Activated CD8-positive, alpha-beta memory T cell treated with anti-CD3 and anti-CD28 coated beads, Interleukin-2, amount 50 U/mL, for 48 hours (primary cell): ENCODE measurements around the gene VGF.
"Not testable (repeated sequence)": the region's sequence is repeated elsewhere in the genome, so short reads cannot be mapped to it uniquely, and the experiment has no call there.

Experiments
- DNase-seq: peaks from one replicate; pipeline ENCODE4 v3.0.0-alpha.2; 2020

Gene VGF

DNA sequence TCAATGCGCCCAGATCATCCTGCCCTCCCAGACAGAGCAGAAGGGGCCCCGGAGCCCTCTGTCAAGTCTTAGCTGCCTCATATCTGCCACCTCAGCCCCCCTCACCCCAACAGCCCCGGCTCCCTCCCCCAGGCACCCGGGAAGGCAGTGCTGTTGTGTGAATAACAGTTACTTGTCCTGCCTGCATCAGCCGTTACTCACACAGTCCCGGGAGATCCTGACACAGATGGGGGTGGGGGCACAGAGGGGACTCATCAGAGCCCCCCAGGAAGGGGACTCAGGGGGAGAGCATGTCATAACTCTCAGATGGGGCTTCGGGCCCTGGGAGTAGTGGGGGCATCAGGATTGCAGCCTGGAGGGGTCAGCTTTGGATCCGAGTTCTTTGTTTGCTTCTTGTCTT is 50.9 kb downstream of the VGF start:
- no peak for DNase-seq

DNA sequence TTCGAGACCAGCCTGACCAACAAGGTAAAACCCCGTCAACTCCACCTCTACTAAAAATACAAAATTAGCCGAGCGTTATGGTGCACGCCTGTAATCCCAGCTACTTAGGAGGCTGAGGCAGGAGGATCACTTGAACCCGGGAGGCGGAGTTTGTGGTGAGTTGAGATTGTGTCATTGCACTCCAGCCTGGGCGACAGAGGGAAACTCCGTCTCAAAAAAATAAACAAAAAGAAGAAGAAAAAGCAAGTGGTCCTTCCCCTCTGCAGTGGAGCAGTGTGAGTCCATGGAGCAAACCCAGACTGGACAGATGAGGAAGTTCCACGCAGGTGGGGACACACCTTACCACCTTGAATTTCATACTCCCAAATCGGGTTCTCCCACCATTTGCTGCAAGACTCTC is 51.5 kb downstream of the VGF start:
- DNase-seq, result no peak

DNA sequence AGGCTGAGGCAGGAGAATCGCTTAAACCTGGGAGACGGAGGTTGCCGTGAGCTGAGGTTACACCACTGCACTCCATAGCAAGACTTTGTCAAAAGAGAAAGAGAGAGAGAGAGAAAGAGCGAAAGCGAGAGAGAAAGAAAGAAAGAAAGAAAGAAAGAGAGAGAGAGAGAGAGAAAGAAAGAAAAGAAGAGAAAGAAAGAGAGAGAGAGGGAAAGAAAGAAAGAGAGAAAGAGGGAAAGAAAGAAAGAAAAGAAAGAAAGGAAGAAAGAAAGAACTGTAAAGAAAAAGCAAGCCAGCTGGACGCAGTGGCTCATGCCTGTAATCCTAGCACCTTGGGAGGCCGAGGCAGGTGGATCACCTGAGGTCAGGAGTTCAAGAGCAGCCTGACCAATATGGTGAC is 52.2 kb downstream of the VGF start:
- not testable (repeated sequence) for DNase-seq
